Prostate gland (tissue), 2 donors: ENCODE results near the gene PTPRM. TPM values are rescaled to one million over a fixed set of nuclear protein-coding genes. Genes with fewer than 3 reads are reported as not detected.

Experiments
- DNase-seq: peaks from one replicate; pipeline ENCODE4 v3.0.0-alpha.2; 2019; ENCODE audit warnings: low spot score
- H3K27ac ChIP-seq, 2 donors: fragments of 200-600 bp; sonication (generic); 2 replicates each; pipeline ENCODE4 v1.5.1; 2017 to 2019
- H3K27me3 ChIP-seq: fragments of 200-600 bp; sonication (generic); replicated peaks from 2 replicates; pipeline ENCODE4 v1.5.1; 2019; ENCODE audit not compliant: insufficient read depth
- H3K36me3 ChIP-seq, 2 donors: fragments of 200-600 bp; sonication (generic); 1 replicate in 1 of 2; 2 replicates in 1 of 2; pipeline versions ENCODE4 v1.5.1 to v1.8.1; 2017 to 2019
- H3K4me1 ChIP-seq: fragments of 200-600 bp; sonication (generic); replicated peaks from 2 replicates; pipeline ENCODE4 v1.5.1; 2019
- H3K4me3 ChIP-seq, 2 donors: fragments of 200-600 bp; sonication (generic); 2 replicates each; pipeline ENCODE4 v1.5.1; 2017 to 2019
- H3K9me3 ChIP-seq: fragments of 200-600 bp; sonication (generic); 2 replicates; pipeline ENCODE4 v1.5.1; 2017
- CTCF ChIP-seq, 4 experiments: fragments of 200-600 bp in 2 of 4; fragments of 450-650 bp in 2 of 4; sonication (generic) in 2 of 4; IDR thresholded peaks; 1 replicate in 3 of 4; 2 replicates in 1 of 4; pipeline ENCODE4 v1.5.1; 2016 to 2019; ENCODE audit warnings: antibody characterized with exemption in 4 of 4, mild to moderate bottlenecking in 2 of 4, moderate library complexity in 2 of 4
- POLR2A ChIP-seq: fragments of 450-650 bp; IDR thresholded peaks from one replicate; pipeline ENCODE4 v1.6.1; 2016; ENCODE audit warnings: antibody characterized with exemption, mild to moderate bottlenecking
- POLR2AphosphoS5 ChIP-seq: sonication (generic); formaldehyde crosslinking; IDR thresholded peaks from one replicate; pipeline ENCODE4 v1.6.1; 2017; ENCODE audit warnings: antibody characterized with exemption
- WGBS: methylation state at CpG from one replicate; pipeline ENCODE4 v1.1.5; 2018; 5-methylcytosine and 5-hydroxymethylcytosine counted together
- intact Hi-C: fragments of 100-400 bp; cut with DNase I; formaldehyde crosslinking; loops from one replicate; pipeline ENCODE4 v1.14.2; 2022
- total RNA-seq, 2 donors: library from RNA; depleted of rRNA; stranded (reverse); fragments of >200 nt; gene quantifications; one replicate each; pipeline ENCODE4 v1.1.0, GENCODE V29; 2016

Gene PTPRM
- total RNA-seq, 2 donors from 2014 or later, result 32.9 to 92.6 TPM

- H3K4me1 ChIP-seq, result no peaks in the 10 kb centered on the region
- no peaks in the 10 kb centered on the region for H3K36me3 ChIP-seq
- no peaks in the 10 kb centered on the region for H3K9me3 ChIP-seq
- TF ChIP-seq POLR2A (no peak), CTCF (IDR thresholded peaks at IDR 0.05) (no peak), POLR2AphosphoS5 (no peak)
- no peak overlapping the region for H3K27ac ChIP-seq
- intact Hi-C loops, result no loop called here
- no peak overlapping the region for H3K4me3 ChIP-seq
- WGBS, result 65% methylated on average over 1 of the region's 1 CpG
- peak; percentile 46 for DNase-seq
- no peaks in the 10 kb centered on the region for H3K27me3 ChIP-seq
These were observed 766.8 kb downstream of the PTPRM start for GRCh38 chr18:8333961-8334360.

GRCh38 chr18:8337211-8337610 lies 770.1 kb downstream of the PTPRM start:
- intact Hi-C loops, result no loop called here
- Histone ChIP-seq H3K36me3 (no peaks in the 10 kb centered on the region), H3K27me3 (no peaks in the 10 kb centered on the region), H3K9me3 (no peaks in the 10 kb centered on the region), H3K4me1 (peaks cover 7% of the 10 kb centered on the region), H3K4me3 (no peak overlapping the region), H3K27ac (no peak overlapping the region)
- 81% methylated on average over 3 of the region's 3 CpGs for WGBS
- DNase-seq, result no peak
- TF ChIP-seq POLR2AphosphoS5 (no peak), POLR2A (no peak), CTCF (IDR thresholded peaks at IDR 0.05) (no peak)

- DNase-seq, result no peak
- no peaks in the 10 kb centered on the region for H3K27me3 ChIP-seq
- 71% methylated on average over 4 of the region's 4 CpGs for WGBS
- intact Hi-C loops, result no loop called here
- no peak overlapping the region for H3K27ac ChIP-seq
- no peak for TF ChIP-seq POLR2A
- TF ChIP-seq POLR2AphosphoS5, result no peak
- no peak for TF ChIP-seq CTCF (IDR thresholded peaks at IDR 0.05)
- H3K36me3 ChIP-seq, result no peaks in the 10 kb centered on the region
- H3K4me3 ChIP-seq, result no peak overlapping the region
- no peaks in the 10 kb centered on the region for H3K9me3 ChIP-seq
- H3K4me1 ChIP-seq, result peaks cover 7% of the 10 kb centered on the region
These were observed 772.1 kb downstream of the PTPRM start for GRCh38 chr18:8339210-8339609.

GRCh38 chr18:8339952-8340351 lies 772.8 kb downstream of the PTPRM start:
- DNase-seq, result no peak
- no peak for TF ChIP-seq POLR2AphosphoS5
- peaks cover 7% of the 10 kb centered on the region for H3K4me1 ChIP-seq
- no peaks in the 10 kb centered on the region for H3K36me3 ChIP-seq
- H3K4me3 ChIP-seq, result no peak overlapping the region
- H3K9me3 ChIP-seq, result no peaks in the 10 kb centered on the region
- H3K27ac ChIP-seq, result no peak overlapping the region
- H3K27me3 ChIP-seq, result no peaks in the 10 kb centered on the region
- intact Hi-C loops, result no loop called here
- 83% methylated on average over 10 of the region's 10 CpGs for WGBS

GRCh38 chr18:8341481-8342230 lies 774.5 kb downstream of the PTPRM start:
- Histone ChIP-seq H3K4me3 (no peak overlapping the region), H3K27ac (peak overlapping the region; percentile 7 to 64), H3K36me3 (no peaks in the 10 kb centered on the region), H3K27me3 (no peaks in the 10 kb centered on the region), H3K9me3 (no peaks in the 10 kb centered on the region), H3K4me1 (peaks cover 7% of the 10 kb centered on the region)
- intact Hi-C loops, result no loop called here
- TF ChIP-seq POLR2A, result no peak
- peak; percentile 72 for TF ChIP-seq POLR2AphosphoS5
- 23% methylated on average over 6 of the region's 6 CpGs for WGBS
- DNase-seq, result peak; percentile 45
